GM21367 (cell line): ENCODE measurements around the gene CSE1L.
"Not testable (repeated sequence)": the region's sequence is repeated elsewhere in the genome, so short reads cannot be mapped to it uniquely, and the experiment has no call there.

Experiments
- ATAC-seq: cut with Tn5 transposase; IDR thresholded peaks from one replicate; pipeline ENCODE4 v1.9.1; 2021; ENCODE audit not compliant: unreplicated experiment

Gene CSE1L

DNA sequence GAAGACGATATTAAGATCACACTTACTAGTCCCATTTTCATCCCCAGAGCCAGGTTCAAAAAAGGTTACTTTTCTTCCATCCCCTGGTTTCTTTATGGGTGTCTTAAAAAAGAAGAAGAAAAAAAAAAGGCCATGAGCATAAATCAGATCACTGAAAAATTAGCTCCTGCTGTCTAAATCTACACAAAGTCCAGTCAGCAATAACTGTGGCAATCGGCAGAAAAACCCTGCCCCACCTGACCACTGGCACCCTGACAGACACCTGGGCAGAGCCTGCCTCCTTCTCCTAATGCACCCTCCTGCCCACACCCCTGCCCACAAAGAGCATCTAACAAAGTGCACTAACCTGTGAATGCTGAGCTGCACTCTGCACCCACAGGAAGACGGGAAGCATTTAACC lies 72.2 kb downstream of the CSE1L start:
- no peak for ATAC-seq

DNA sequence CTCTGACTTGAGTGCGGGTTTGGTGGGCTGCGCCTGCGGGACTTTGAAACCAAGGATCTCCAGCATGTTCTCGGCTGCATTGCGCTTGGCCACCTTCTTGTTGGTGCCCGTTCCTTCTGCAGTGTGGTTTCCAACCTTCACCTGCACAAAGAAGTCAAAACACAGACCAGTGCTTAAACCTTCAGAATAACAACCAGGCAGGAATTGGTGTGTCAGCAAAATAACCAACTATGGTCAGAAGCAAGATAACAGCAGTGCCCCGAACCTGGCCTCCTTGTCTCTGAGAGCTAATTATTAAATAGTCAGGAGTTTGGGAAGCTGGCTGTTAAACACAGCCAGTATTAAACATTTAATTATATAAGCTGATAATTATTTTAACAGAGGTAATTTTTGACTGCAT lies 73.9 kb downstream of the CSE1L start:
- no peak for ATAC-seq

DNA sequence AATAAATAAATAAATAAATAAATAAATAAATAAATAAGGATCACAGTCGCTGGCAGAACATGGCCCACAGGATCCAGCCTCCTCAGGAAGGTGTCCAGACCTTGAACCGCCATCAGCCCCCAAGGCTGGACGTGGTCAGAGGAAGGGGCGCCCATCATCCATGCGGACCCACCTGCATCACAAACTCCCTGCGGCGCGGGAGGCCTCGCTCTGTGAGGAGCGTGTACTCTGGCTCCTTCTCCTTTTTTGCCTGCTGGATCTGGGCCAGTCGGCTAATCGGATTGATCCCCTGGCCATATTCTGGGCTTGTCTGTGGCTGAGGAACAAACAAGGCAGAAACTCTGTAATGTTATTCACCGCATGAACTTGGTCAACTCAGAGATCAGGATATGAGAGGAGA lies 76.8 kb downstream of the CSE1L start:
- ATAC-seq, result no peak

DNA sequence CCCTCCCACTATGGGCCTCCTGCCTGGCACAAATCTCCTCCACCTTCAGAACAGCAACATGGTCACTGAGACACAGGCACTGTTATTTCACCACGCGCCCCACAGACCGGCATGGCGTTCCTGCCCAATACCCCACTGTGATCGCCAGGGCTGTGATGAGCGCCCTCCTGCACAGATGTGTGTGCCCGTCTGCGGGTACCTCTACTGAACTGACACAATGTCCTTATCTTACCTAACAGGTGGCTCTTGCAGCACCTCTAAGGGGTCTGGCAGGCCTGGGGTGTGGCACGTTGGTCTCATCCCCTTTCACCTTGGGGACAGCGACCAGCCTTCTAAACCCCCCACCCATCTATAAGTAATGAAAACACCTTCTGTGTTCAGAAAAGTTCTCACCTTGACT lies 77.9 kb downstream of the CSE1L start:
- ATAC-seq, result no peak

DNA sequence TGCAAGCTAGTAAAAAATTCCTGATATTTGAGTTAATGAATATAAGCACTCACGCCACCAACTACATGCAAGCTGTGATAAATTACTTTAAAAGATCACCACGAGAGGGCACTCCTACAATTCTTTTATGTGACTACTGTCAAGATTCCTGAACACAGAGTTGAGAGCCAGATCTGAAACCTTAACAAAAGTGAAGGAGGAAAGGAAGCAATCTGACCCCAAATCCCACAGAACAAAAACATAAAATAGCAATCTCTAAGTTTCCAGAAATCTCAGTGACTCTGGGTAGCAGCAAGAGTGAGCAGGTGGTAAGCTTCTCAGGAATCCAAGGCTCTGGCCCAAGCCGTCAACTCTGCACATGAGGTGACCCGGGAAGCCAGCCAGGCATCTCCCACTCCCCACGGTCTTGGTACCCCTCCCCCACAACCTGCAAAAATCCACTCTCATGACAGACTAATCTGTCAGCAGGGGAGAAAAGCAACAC lies 86.9 kb downstream of the CSE1L start:
- no peak for ATAC-seq

DNA sequence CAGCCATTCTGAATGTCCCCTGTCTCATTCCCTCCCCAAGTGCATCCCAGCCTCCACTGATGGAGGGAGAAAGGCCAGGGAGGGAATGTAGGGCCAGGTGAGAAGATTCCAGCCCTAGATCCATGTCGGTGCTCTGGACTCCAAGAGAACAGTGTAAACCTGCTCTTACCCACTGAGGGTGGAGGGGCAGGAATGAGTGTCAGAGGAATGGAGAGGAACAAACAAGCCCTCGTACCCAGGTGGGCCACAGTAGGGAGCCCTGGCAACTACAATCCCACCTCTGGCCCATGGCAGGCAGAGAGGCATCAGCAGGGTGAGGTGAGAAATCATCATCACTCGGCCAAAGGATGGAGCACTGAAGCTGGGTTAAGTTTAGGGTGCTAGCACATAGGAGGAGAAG lies 87.5 kb downstream of the CSE1L start:
- ATAC-seq, result no peak

DNA sequence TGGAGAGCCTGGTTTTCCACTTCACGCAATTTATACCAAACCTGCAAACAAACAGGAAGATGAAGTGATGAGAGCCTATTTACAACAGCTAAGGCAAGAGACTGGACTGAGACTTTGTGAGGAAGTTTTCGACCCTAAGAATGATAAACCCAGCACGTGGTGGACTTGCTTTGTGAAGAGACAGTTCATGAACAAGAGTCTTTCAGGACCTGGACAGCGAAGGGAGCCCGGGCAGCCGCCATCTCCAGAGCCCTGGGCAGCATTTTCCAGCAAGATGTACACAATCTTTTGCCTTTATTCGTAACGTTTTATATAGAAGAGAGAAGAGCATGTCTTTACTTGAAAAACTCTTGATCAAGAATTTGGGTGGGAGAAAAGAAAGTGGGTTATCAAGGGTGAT lies 88.7 kb downstream of the CSE1L start:
- ATAC-seq, result not testable (repeated sequence)

DNA sequence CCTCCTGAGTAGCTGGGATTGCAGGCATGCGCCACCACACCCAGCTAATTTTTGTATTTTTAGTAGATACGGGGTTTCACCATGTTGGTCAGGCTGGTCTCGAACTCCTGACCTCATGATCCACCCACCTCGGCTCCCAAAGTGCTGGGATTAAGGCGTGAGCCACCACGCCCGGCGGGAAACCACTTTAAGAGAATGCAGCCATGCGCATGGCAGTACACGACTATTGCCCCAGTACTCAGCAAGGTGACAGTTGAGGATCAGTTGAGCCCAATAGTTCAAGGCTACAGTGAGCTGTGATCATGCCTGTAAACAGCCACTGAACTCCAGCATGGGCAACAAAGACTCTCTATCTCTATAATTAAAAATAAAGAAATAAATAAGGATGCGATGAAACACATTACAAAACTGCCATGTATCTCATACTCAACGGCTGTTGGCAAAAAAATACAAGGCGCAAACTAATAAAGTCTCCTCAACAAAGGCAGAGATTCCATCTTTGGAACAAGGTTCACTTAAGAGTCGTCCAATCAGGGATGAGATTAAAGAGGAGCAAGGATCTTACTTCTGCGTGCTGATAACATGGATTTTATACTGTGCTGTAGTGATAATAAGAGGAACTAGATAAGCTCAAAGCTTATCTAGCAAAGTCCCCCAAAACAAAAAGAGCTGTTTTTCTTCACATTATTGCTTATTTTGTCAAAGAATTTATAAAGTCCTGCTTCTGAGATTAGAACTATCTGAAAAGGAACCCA lies 90.9 kb downstream of the CSE1L start:
- ATAC-seq, result no peak

DNA sequence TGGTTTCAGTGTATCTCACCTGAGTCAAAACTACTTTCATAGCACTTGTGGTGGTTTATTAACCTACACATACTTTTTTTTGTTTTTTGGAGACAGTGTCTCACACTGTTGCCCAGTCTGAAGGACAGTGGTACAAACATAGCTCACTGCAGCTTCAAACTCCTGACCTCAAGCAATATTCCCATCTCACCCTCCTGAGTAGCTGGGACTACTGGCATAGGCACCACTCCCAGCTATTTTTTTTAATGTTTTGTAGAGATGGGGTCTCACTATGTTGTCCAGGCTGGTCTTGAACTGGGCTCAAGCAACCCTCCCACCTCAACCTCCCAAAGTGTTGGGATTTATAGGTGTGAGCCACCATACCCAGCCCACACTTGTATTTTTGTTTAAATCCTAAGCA lies 92.3 kb downstream of the CSE1L start:
- no peak for ATAC-seq

GRCh38 chr20:49140411-49140810 lies 94.3 kb downstream of the CSE1L start:
- ATAC-seq, result no peak

DNA sequence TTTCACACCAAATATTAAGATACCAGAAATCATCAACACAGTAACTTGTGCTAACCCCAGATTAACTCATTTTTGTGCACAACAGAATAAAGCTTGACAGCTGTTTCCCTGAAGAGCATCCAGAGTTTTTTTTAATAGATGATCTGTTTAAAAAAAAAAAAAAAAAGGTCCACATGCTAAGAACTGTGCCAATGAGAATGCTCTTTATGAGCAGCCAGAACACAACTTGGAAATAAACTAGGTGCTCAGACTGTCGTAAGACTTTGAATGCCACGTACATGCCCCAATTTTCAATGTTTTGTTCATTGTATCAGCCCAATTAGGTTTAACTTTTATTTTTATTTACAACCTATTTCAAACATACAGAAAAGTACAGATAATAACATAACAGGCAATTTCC lies 94.7 kb downstream of the CSE1L start:
- ATAC-seq, result no peak
